HepG2 (cell line): ENCODE results near the gene APOC4. TPM values are rescaled to one million over a fixed set of nuclear protein-coding genes. Genes with fewer than 3 reads are reported as not detected.

Source experiments
- HMGXB4 ChIP-seq, 2 experiments: sonication (generic) in 1 of 2; formaldehyde crosslinking in 1 of 2; IDR thresholded peaks; 2 replicates each; pipeline versions ENCODE4 v1.4.0 to v1.6.1; 2018 to 2020; ENCODE audit warnings: missing genetic modification reagents in 2 of 2, borderline replicate concordance in 1 of 2, low read depth in 1 of 2, mild to moderate bottlenecking in 1 of 2, missing biosample characterization in 1 of 2
- IRF1 ChIP-seq: sonication (generic); formaldehyde crosslinking; IDR thresholded peaks from 2 replicates; pipeline ENCODE4 v1.4.0; 2020; ENCODE audit warnings: low read depth, mild to moderate bottlenecking, missing genetic modification reagents
- JUND ChIP-seq: sonication (generic); formaldehyde crosslinking; IDR thresholded peaks from 2 replicates; pipeline ENCODE4 v1.8.0; 2022; ENCODE audit warnings: mild to moderate bottlenecking, missing genetic modification reagents
- KDM1A ChIP-seq: IDR thresholded peaks from 2 replicates; pipeline ENCODE4 v1.6.1; 2016; ENCODE audit warnings: missing compliant biosample characterization
- MBNL3 ChIP-seq: fragments of 250-450 bp; sonication (Bioruptor Pico); conservative IDR thresholded peaks from 2 replicates; pipeline ENCODE4 v1.8.0; 2022; ENCODE audit warnings: mild to moderate bottlenecking, inconsistent platforms
- MED1 ChIP-seq: sonication (generic); formaldehyde crosslinking; IDR thresholded peaks from 2 replicates; pipeline ENCODE4 v1.4.0; 2020; ENCODE audit warnings: missing genetic modification reagents
- NCOR1 ChIP-seq: fragments of 200-600 bp; sonication (generic); IDR thresholded peaks from 2 replicates; pipeline ENCODE4 v1.7.0; 2017; ENCODE audit warnings: antibody characterized with exemption, low read length, borderline replicate concordance
- NKX3-1 ChIP-seq: sonication (generic); formaldehyde crosslinking; IDR thresholded peaks from 2 replicates; pipeline ENCODE4 v1.5.0; 2020; ENCODE audit warnings: missing genetic modification reagents
- SMARCC2 ChIP-seq: fragments of 450-650 bp; IDR thresholded peaks from 2 replicates; pipeline ENCODE4 v1.6.1; 2017; ENCODE audit warnings: antibody characterized with exemption, mild to moderate bottlenecking
- ZBTB1 ChIP-seq: sonication (generic); formaldehyde crosslinking; IDR thresholded peaks from 2 replicates; pipeline ENCODE4 v1.4.0; 2020; ENCODE audit warnings: missing genetic modification reagents, borderline replicate concordance
- ZBTB25 ChIP-seq: IDR thresholded peaks from 2 replicates; pipeline ENCODE4 v1.6.1; 2018; ENCODE audit warnings: missing genetic modification reagents
- ZBTB44 ChIP-seq: sonication (generic); formaldehyde crosslinking; IDR thresholded peaks from 2 replicates; pipeline ENCODE4 v1.4.0; 2020; ENCODE audit warnings: missing genetic modification reagents
- ZBTB7A ChIP-seq: sonication (generic); formaldehyde crosslinking; IDR thresholded peaks from 2 replicates; pipeline ENCODE4 v1.8.0; 2022; ENCODE audit warnings: mild to moderate bottlenecking, missing genetic modification reagents
- ZFP36L1 ChIP-seq: sonication (generic); formaldehyde crosslinking; IDR thresholded peaks from 2 replicates; pipeline ENCODE4 v1.8.0; 2022; ENCODE audit warnings: mild to moderate bottlenecking, missing genetic modification reagents, moderate library complexity
- ZFP37 ChIP-seq: sonication (generic); formaldehyde crosslinking; IDR thresholded peaks from 2 replicates; pipeline ENCODE4 v1.4.0; 2020; ENCODE audit warnings: missing genetic modification reagents, borderline replicate concordance
- ZNF10 ChIP-seq: sonication (generic); formaldehyde crosslinking; IDR thresholded peaks from 2 replicates; pipeline ENCODE4 v1.4.0; 2020; ENCODE audit warnings: mild to moderate bottlenecking, low read depth, missing genetic modification reagents, borderline replicate concordance
- ZNF276 ChIP-seq: sonication (generic); formaldehyde crosslinking; IDR thresholded peaks from 2 replicates; pipeline ENCODE4 v1.4.0; 2020; ENCODE audit warnings: mild to moderate bottlenecking, low read depth, missing genetic modification reagents
- ZNF766 ChIP-seq: sonication (generic); formaldehyde crosslinking; IDR thresholded peaks from 2 replicates; pipeline ENCODE4 v1.5.0; 2020; ENCODE audit warnings: missing genetic modification reagents, borderline replicate concordance
- ZNF777 ChIP-seq: sonication (generic); formaldehyde crosslinking; IDR thresholded peaks from 2 replicates; pipeline ENCODE4 v1.4.0; 2020; ENCODE audit warnings: missing genetic modification reagents
- ZNF781 ChIP-seq: sonication (generic); formaldehyde crosslinking; IDR thresholded peaks from 2 replicates; pipeline ENCODE4 v1.5.1; 2020; ENCODE audit warnings: borderline replicate concordance, mild to moderate bottlenecking, missing genetic modification reagents; ENCODE audit errors: not compliant biosample characterization
- polyA plus RNA-seq, 8 experiments: library from polyadenylated mRNA; depleted of rRNA in 3 of 8; stranded (reverse) in 7 of 8; unstranded in 1 of 8; fragments of >200 nt; fragmentation: Illumina TruSeq in 4 of 8; extraction: Trizol in 4 of 8; gene quantifications; 2 replicates each; pipeline versions ENCODE4 v1.2.1 to v1.2.3, GENCODE V29; 2011 to 2016; ENCODE audit warnings: low read depth in 4 of 8, missing spikeins in 1 of 8, mixed read lengths in 1 of 8; ENCODE audit not compliant: insufficient read depth in 1 of 8
- total RNA-seq, 5 experiments: library from RNA; depleted of rRNA; stranded (reverse); fragments of >200 nt; fragmentation: Illumina TruSeq; extraction: Trizol; gene quantifications; 2 replicates each; pipeline ENCODE4 v1.2.3, GENCODE V29; 2016; ENCODE audit warnings: low read depth in 1 of 5

The APOC4 gene
- total and polyA plus RNA-seq, 2 of the 13 experiments (the other 11 are each of a cell fraction or from before 2014, with no cell fraction given): 0.46 TPM; not detected in 1

GRCh38 chr19:44924243-44924725 is 17.8 kb upstream of the APOC4 start (continued):
- TF ChIP-seq ZFP36L1 (CRISPR knock-in tag): peak; percentile 51; the same call in 1 of the 2 replicates
- TF ChIP-seq NCOR1: peak; percentile 92; the same call in 1 of the 2 replicates
- TF ChIP-seq ZBTB44 (CRISPR knock-in tag): no peak
- no peak for TF ChIP-seq ZNF777 (CRISPR knock-in tag)
- peak; percentile 43; the same call in 1 of the 2 replicates for TF ChIP-seq ZNF766
- TF ChIP-seq MBNL3: no peak
- TF ChIP-seq ZBTB7A: peak; percentile 99
- TF ChIP-seq ZNF10 (CRISPR knock-in tag): no peak
- TF ChIP-seq ZBTB25: peak; percentile 80; the same call in 1 of the 2 replicates
- no peak for TF ChIP-seq SMARCC2
- no peak for TF ChIP-seq ZNF781
- TF ChIP-seq NKX3-1: 0 out of 2 replicates have a peak, but pooled peaks have one; percentile 25
- TF ChIP-seq ZFP37 (CRISPR knock-in tag): peak; percentile 94; the same call in 1 of the 2 replicates
- no peak for TF ChIP-seq ZBTB1 (CRISPR knock-in tag)
- peak; percentile 96 for TF ChIP-seq JUND (CRISPR knock-in tag)
- TF ChIP-seq KDM1A (CRISPR knock-in tag): peak; percentile 75
- peak; percentile 27 to 89; a peak in 2 of 4 replicates for TF ChIP-seq HMGXB4 (CRISPR knock-in tag; IDR thresholded peaks at IDR 0.05; ENCODE audit: borderline replicate concordance in 1 of 2, low read depth in 1 of 2)
- peak; percentile 99 for TF ChIP-seq MED1
- no peak for TF ChIP-seq IRF1 (CRISPR knock-in tag)
- TF ChIP-seq ZNF276: no peak
